Endothelial cell of umbilical vein (primary cell): ENCODE results near the gene CD80. TPM values are rescaled to one million over a fixed set of nuclear protein-coding genes. Genes with fewer than 3 reads are reported as not detected.

Source experiments
- Bru-seq: library from RNA; stranded (reverse); fragments of 400-500 nt; gene quantifications from one replicate; lab custom pipeline; 2021; lab: Mats Ljungman, UMichigan
- BruChase-seq, 2 experiments: library from RNA; stranded (reverse); fragments of 400-500 nt; gene quantifications; one replicate each; lab custom pipeline; 2021; lab: Mats Ljungman, UMichigan
- BruUV-seq: library from RNA; stranded (reverse); fragments of 400-500 nt; replicated peaks from 2 replicates; lab custom pipeline; 2021; lab: Mats Ljungman, UMichigan
- CTCF ChIA-PET: fragments of 300-600, 350-600 bp; sonication (Branson Sonifier 250); formaldehyde crosslinking; loops from one replicate; lab custom pipeline; 2021; ENCODE audit warnings: antibody characterized with exemption, inconsistent platforms; lab: Charles Lee
- POLR2A ChIA-PET: fragments of 300-600, 350-600 bp; sonication (Branson Sonifier 250); formaldehyde crosslinking; loops from one replicate; lab custom pipeline; 2021; ENCODE audit warnings: antibody characterized with exemption, inconsistent platforms; lab: Charles Lee
- DNase-seq: peaks from one replicate; pipeline ENCODE4 v3.0.0-alpha.2; 2011; ENCODE audit warnings: low read depth, low spot score
- FAIRE-seq: peaks from 2 replicates; lab custom pipeline; 2011; peaks lifted over from hg19 to GRCh38; lab: Jason Lieb, UNC
- H2AFZ ChIP-seq: 2 replicates; pipeline ENCODE4 v1.6.0; 2012; ENCODE audit warnings: low read depth, low read length, control low read depth, inconsistent platforms
- H3K27ac ChIP-seq: 2 replicates; pipeline ENCODE4 v1.5.1; 2011; ENCODE audit warnings: low read depth, mild to moderate bottlenecking, control low read depth, low read length, moderate library complexity; ENCODE audit not compliant: insufficient read depth
- H3K27me3 ChIP-seq, 2 experiments: 2 replicates each; pipeline versions ENCODE4 v1.6.0 to v1.6.1; 2011; ENCODE audit warnings: low read length in 2 of 2, mixed read lengths in 1 of 2; ENCODE audit not compliant: control insufficient read depth in 2 of 2, insufficient read depth in 2 of 2
- H3K36me3 ChIP-seq, 2 experiments: 2 replicates in 1 of 2; 3 replicates in 1 of 2; pipeline ENCODE4 v1.5.1; 2011; ENCODE audit warnings: low read length in 2 of 2, mild to moderate bottlenecking in 1 of 2, moderate library complexity in 1 of 2; ENCODE audit not compliant: control insufficient read depth in 2 of 2, insufficient read depth in 2 of 2; ENCODE audit errors: extremely low read depth in 1 of 2
- H3K4me1 ChIP-seq: 3 replicates; pipeline ENCODE4 v1.5.1; 2011; ENCODE audit warnings: mild to moderate bottlenecking, low read length; ENCODE audit not compliant: control insufficient read depth, insufficient read depth; ENCODE audit errors: extremely low read depth
- H3K4me2 ChIP-seq: 2 replicates; pipeline ENCODE4 v1.6.1; 2011; ENCODE audit warnings: low read length, control low read depth, mixed read lengths; ENCODE audit not compliant: insufficient read depth
- H3K4me3 ChIP-seq, 3 experiments: fragments of 200-600 bp in 1 of 3; sonication (generic), shearing (Covaris generic) in 1 of 3; replicated peaks in 1 of 3; 2 replicates each; pipeline ENCODE4 v1.5.1; 2011 to 2016; ENCODE audit warnings: control low read depth in 3 of 3, low read length in 3 of 3, mild to moderate bottlenecking in 2 of 3, inconsistent platforms in 1 of 3, low read depth in 1 of 3, moderate library complexity in 1 of 3; ENCODE audit not compliant: insufficient read depth in 1 of 3
- H3K79me2 ChIP-seq: 2 replicates; pipeline ENCODE4 v1.6.0; 2012; ENCODE audit warnings: low read length, inconsistent platforms; ENCODE audit not compliant: control insufficient read depth, insufficient read depth
- H3K9ac ChIP-seq: replicated peaks from 2 replicates; pipeline ENCODE3; 2011; ENCODE audit warnings: low read length, control low read depth; ENCODE audit not compliant: insufficient read depth; ENCODE audit errors: extremely low read depth
- H3K9me1 ChIP-seq: replicated peaks from 3 replicates; pipeline ENCODE4 v1.6.0; 2011; ENCODE audit warnings: mild to moderate bottlenecking, low read length; ENCODE audit not compliant: control insufficient read depth, insufficient read depth; ENCODE audit errors: extremely low read depth
- H3K9me3 ChIP-seq: replicated peaks from 2 replicates; pipeline ENCODE4 v1.5.1; 2012; ENCODE audit warnings: low read length, inconsistent platforms; ENCODE audit not compliant: control insufficient read depth, insufficient read depth
- H4K20me1 ChIP-seq: replicated peaks from 2 replicates; pipeline ENCODE3; 2011; ENCODE audit warnings: mild to moderate bottlenecking, low read length; ENCODE audit not compliant: control insufficient read depth, insufficient read depth; ENCODE audit errors: extremely low read depth
- EZH2 ChIP-seq: IDR thresholded peaks from 2 replicates; pipeline ENCODE4 v1.6.1; 2012; ENCODE audit warnings: borderline replicate concordance, low read depth, mild to moderate bottlenecking, moderate library complexity, low read length, inconsistent platforms; ENCODE audit not compliant: severe bottlenecking
- dilution Hi-C: fragments of 300-500 bp; cut with MboI; formaldehyde crosslinking; loops from one replicate; pipeline ENCODE4 v1.15.0; 2019; ENCODE audit warnings: low sequenced_read_pairs; ENCODE audit not compliant: extremely low pct_ligation_motif_present
- intact Hi-C: fragments of 100-400 bp; cut with micrococcal nuclease; formaldehyde crosslinking; loops from one replicate; pipeline ENCODE4 v1.10.0; 2022
- long read RNA-seq: library from polyadenylated mRNA; stranded (forward); transcript quantifications from one replicate; pipeline ENCODE4 v2.0.0, GENCODE V29; 2021
- polyA minus RNA-seq, 3 experiments: library from RNA; depleted of rRNA, polyadenylated mRNA; stranded (reverse); fragments of >200 nt; gene quantifications; 1 replicate in 1 of 3; 2 replicates in 2 of 3; pipeline ENCODE4 v1.2.3, GENCODE V29; 2011
- polyA plus RNA-seq, 4 experiments: library from polyadenylated mRNA; depleted of rRNA in 3 of 4; stranded (reverse) in 3 of 4; unstranded in 1 of 4; fragments of >200 nt; gene quantifications; 2 replicates each; pipeline versions ENCODE4 v1.2.1 to v1.2.3, GENCODE V29; 2011 to 2012; ENCODE audit warnings: missing spikeins in 1 of 4
- total RNA-seq: library from RNA; stranded (reverse); gene quantifications from 2 replicates; pipeline ENCODE4 v1.2.3, GENCODE V29; 2021
- TF ChIP-seq, protein P1 (sequence below), 2 donors: IDR thresholded peaks; 1 replicate in 1 of 2; 2 replicates in 1 of 2; pipeline ENCODE4 v1.5.1; 2011; ENCODE audit warnings: low read length in 2 of 2, mild to moderate bottlenecking in 2 of 2, moderate library complexity in 2 of 2, control low read depth in 1 of 2, inconsistent platforms in 1 of 2, low read depth in 1 of 2; ENCODE audit not compliant: insufficient read depth in 1 of 2; ENCODE audit errors: extremely low read depth in 1 of 2

CD80 gene, protein sequence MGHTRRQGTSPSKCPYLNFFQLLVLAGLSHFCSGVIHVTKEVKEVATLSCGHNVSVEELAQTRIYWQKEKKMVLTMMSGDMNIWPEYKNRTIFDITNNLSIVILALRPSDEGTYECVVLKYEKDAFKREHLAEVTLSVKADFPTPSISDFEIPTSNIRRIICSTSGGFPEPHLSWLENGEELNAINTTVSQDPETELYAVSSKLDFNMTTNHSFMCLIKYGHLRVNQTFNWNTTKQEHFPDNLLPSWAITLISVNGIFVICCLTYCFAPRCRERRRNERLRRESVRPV
- total RNA-seq: not detected in 2 replicates
- not detected in 2 replicates for polyA plus RNA-seq
- not detected in 2 replicates for polyA plus RNA-seq (2011; cell fraction: cytosol; rRNA removed)
- polyA plus RNA-seq (2011; cell fraction: nucleus; rRNA removed): not detected in 2 replicates
- not detected in 2 replicates for polyA plus RNA-seq (2012)
- polyA minus RNA-seq: not detected in 2 replicates
- polyA minus RNA-seq (2011; cell fraction: cytosol; rRNA and poly(A)+ RNA removed): not detected
- not detected in 2 replicates for polyA minus RNA-seq (2011; cell fraction: nucleus; rRNA and poly(A)+ RNA removed)
- Bru-seq, nascent RNA: not detected
- BruChase-seq, experiment 1, labeled RNA remaining after a 6-hour chase: not detected
- BruChase-seq, experiment 2, labeled RNA remaining after a 2-hour chase: not detected
- long read RNA-seq: 0 reads

DNA sequence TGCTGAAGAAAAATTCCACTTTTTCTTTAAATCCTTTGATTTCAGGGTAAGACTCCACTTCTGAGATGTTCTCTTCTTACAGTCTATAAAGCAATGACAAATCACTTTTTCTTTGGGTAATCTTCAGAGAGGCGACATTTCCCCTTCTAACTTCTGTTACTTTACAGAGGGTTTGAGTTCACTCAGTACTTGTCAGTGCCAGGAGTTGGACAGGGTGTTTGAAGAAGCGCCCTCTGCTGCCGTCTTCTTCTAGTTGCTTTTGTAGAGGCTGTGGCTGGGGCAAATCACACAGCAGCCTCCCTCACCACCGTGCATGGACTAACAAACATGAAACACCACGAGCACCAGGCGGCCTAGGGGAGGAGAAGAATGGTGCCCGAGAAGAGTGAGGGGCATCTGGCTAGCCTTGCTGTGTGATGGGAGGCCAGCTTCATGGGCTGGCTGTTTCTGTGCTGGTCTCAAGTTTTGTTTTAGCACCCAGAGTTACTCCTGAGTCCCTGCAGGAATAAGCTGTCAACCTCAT, at the start of gene CD80:
CD80 (minus strand) TSS at position 174 of the 523 bp plus-strand sequence. CDS start 1,886 bp downstream, outside the sequence.
- Histone ChIP-seq H3K27ac (no peak within 1 kb of the TSS), H2AFZ (no peak within 1 kb of the TSS), H3K4me1 (no peaks in the 10 kb centered on the region), H3K4me3 (no peak within 1 kb of the TSS), H3K9me3 (no peaks in the 10 kb centered on the region), H3K79me2 (no peaks in the 10 kb centered on the region), H3K36me3 (no peaks in the 10 kb centered on the region), H4K20me1 (no peaks in the 10 kb centered on the region), H3K27me3 (peaks cover 0 to 13% of the 10 kb centered on the region in 2 experiments), H3K4me2 (no peak within 1 kb of the TSS), H3K9me1 (no peaks in the 10 kb centered on the region), H3K9ac (no peak within 1 kb of the TSS)
- dilution Hi-C loops (no loop called here), intact Hi-C loops (loop anchor here (10.0 kb wide), 1 partner anchor 285 kb away; no protein-coding TSS in a partner anchor)
- CTCF ChIA-PET: interaction anchor here (1.0 to 1.5 kb wide), 2 partner anchors 59 to 122 kb away, joined by 3 read pairs; no protein-coding TSS in a partner anchor
- POLR2A ChIA-PET: no interaction called here
- peak; percentile 33 for FAIRE-seq
- TF ChIP-seq EZH2: no peak
- TF ChIP-seq, protein P1, sequence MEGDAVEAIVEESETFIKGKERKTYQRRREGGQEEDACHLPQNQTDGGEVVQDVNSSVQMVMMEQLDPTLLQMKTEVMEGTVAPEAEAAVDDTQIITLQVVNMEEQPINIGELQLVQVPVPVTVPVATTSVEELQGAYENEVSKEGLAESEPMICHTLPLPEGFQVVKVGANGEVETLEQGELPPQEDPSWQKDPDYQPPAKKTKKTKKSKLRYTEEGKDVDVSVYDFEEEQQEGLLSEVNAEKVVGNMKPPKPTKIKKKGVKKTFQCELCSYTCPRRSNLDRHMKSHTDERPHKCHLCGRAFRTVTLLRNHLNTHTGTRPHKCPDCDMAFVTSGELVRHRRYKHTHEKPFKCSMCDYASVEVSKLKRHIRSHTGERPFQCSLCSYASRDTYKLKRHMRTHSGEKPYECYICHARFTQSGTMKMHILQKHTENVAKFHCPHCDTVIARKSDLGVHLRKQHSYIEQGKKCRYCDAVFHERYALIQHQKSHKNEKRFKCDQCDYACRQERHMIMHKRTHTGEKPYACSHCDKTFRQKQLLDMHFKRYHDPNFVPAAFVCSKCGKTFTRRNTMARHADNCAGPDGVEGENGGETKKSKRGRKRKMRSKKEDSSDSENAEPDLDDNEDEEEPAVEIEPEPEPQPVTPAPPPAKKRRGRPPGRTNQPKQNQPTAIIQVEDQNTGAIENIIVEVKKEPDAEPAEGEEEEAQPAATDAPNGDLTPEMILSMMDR (IDR thresholded peaks at IDR 0.05; ENCODE audit: extremely low read depth in 1 of 2, insufficient read depth in 1 of 2, low read depth in 1 of 2, low read length in 2 of 2): peak; percentile 16 to 40
- BruUV-seq: no TSS peak
- peak; percentile 41 for DNase-seq
